Measurements from ENCODE around the gene DHRSX. TPM values are rescaled to one million over a fixed set of nuclear protein-coding genes. Genes with fewer than 3 reads are reported as not detected.

DHRSX gene
- total RNA-seq, 1 donor from 2014 or later = 42.2 TPM

- no peak for TF ChIP-seq CTCF (IDR thresholded peaks at IDR 0.05)
- Mint-ChIP-seq H3K27me3 (ENCODE audit: unreplicated experiment) (no peaks in the 10 kb centered on the region), H3K36me3 (ENCODE audit: unreplicated experiment) (peaks cover 2% of the 10 kb centered on the region), H3K9me3 (ENCODE audit: unreplicated experiment) (no peaks in the 10 kb centered on the region), H3K27ac (ENCODE audit: unreplicated experiment) (no peak overlapping the region), H3K4me3 (ENCODE audit: unreplicated experiment) (no peak overlapping the region), H3K4me1 (ENCODE audit: unreplicated experiment) (peaks cover 11% of the 10 kb centered on the region)
- DNase-seq (ENCODE audit: extremely low spot score, unreplicated experiment) = no peak
Measured at GRCh38 chrX:2192584-2193272, 308.0 kb downstream of the DHRSX start.

DNA sequence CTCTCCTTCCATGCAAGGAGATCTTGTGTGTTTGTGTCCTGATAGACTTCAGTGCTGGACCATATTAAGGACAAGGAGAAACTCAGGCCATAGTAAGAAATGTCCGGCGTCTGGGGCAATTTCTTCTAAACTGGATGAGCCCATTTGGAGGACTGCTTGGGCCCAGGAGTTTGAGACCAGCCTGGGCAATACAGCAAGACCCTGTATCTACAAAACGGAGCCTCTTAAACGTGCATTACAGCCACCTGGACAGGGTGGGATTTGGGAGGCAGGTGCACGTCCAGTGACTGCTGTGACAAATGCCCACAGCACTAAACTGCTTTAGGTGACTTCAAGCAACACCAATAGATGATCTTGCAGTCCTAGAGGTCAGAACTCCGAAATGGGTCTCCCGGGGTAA is 311.9 kb downstream of the DHRSX start:
- Mint-ChIP-seq H3K27me3 (ENCODE audit: unreplicated experiment) (no peaks in the 10 kb centered on the region), H3K4me1 (ENCODE audit: unreplicated experiment) (peaks cover 11% of the 10 kb centered on the region), H3K36me3 (ENCODE audit: unreplicated experiment) (peaks cover 3% of the 10 kb centered on the region), H3K9me3 (ENCODE audit: unreplicated experiment) (no peaks in the 10 kb centered on the region), H3K27ac (ENCODE audit: unreplicated experiment) (peak overlapping the region; percentile 56), H3K4me3 (ENCODE audit: unreplicated experiment) (peak overlapping the region; percentile 66)
- TF ChIP-seq CTCF (IDR thresholded peaks at IDR 0.05) = no peak
- DNase-seq (ENCODE audit: extremely low spot score, unreplicated experiment) = no peak

DNA sequence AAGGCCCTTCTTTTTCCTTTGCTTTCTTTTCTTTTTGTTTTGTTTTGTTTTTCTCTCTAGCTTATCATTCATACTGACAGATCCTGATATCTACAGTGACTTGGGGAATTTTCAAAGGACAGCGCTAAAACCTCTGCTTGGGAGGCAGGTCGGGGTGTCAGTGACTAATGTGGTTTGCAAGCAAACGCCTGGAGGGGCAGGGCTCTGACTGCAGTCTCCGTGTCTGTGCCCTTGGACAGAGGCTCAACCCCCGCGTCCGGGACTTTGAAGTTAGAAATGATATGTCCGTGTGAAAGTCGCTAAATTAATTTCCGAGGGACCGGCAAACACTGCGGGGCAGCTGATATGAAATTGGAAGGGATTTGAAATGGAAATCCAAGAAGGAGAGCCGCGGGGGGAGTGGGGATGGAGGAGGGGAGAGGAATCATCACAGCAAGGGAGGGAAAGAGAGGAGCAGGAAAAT is 312.4 kb downstream of the DHRSX start:
- TF ChIP-seq CTCF (IDR thresholded peaks at IDR 0.05) = no peak
- H3K36me3 Mint-ChIP-seq (ENCODE audit: unreplicated experiment) = peaks cover 3% of the 10 kb centered on the region
- H3K9me3 Mint-ChIP-seq (ENCODE audit: unreplicated experiment) = no peaks in the 10 kb centered on the region
- H3K27ac Mint-ChIP-seq (ENCODE audit: unreplicated experiment) = peak overlapping the region; percentile 56
- no peak for DNase-seq (ENCODE audit: extremely low spot score, unreplicated experiment)
- H3K27me3 Mint-ChIP-seq (ENCODE audit: unreplicated experiment) = no peaks in the 10 kb centered on the region
- peak overlapping the region; percentile 66 for H3K4me3 Mint-ChIP-seq (ENCODE audit: unreplicated experiment)
- H3K4me1 Mint-ChIP-seq (ENCODE audit: unreplicated experiment) = peaks cover 14% of the 10 kb centered on the region

GRCh38 chrX:2187352-2188115 is 313.2 kb downstream of the DHRSX start:
- H3K36me3 Mint-ChIP-seq (ENCODE audit: unreplicated experiment) = peaks cover 3% of the 10 kb centered on the region
- H3K27ac Mint-ChIP-seq (ENCODE audit: unreplicated experiment) = no peak overlapping the region
- no peak for DNase-seq (ENCODE audit: extremely low spot score, unreplicated experiment)
- no peak for TF ChIP-seq CTCF (IDR thresholded peaks at IDR 0.05)
- H3K4me1 Mint-ChIP-seq (ENCODE audit: unreplicated experiment) = peaks cover 19% of the 10 kb centered on the region
- H3K27me3 Mint-ChIP-seq (ENCODE audit: unreplicated experiment) = no peaks in the 10 kb centered on the region
- no peaks in the 10 kb centered on the region for H3K9me3 Mint-ChIP-seq (ENCODE audit: unreplicated experiment)
- no peak overlapping the region for H3K4me3 Mint-ChIP-seq (ENCODE audit: unreplicated experiment)

All from osteocyte (in vitro differentiated cells).